Heart left ventricle (tissue), 16 donors: Measurements from ENCODE around the gene C12orf76. TPM values are rescaled to one million over a fixed set of nuclear protein-coding genes. Genes with fewer than 3 reads are reported as not detected.
A peak's percentile ranks its signal among the peaks of the same experiment; 100 is the strongest.
"Not testable (repeated sequence)": the region's sequence is repeated elsewhere in the genome, so short reads cannot be mapped to it uniquely, and the experiment has no call there.

Experiments
- ATAC-seq, 4 donors: fragments of 200-7000 bp; cut with Tn5 transposase; one replicate each; pipeline ENCODE4 v1.9.1; 2020 to 2022; ENCODE audit warnings: moderate library complexity in 4 of 4, mild to moderate bottlenecking in 3 of 4, moderate number of reproducible peaks in 1 of 4
- DNase-seq, 5 donors: peaks; one replicate each; pipeline ENCODE4 v3.0.0-alpha.2; 2020
- H3K27ac ChIP-seq, 12 donors: fragments of 200-600 bp; sonication (generic) in 4 of 12; one replicate each; pipeline versions ENCODE4 v1.5.0 to v1.8.0; 2016 to 2022; ENCODE audit warnings: mild to moderate bottlenecking in 2 of 12
- H3K27me3 ChIP-seq, 9 donors: fragments of 200-600 bp; sonication (generic) in 2 of 9; one replicate each; pipeline versions ENCODE4 v1.5.1 to v1.8.0; 2016 to 2022; ENCODE audit warnings: mild to moderate bottlenecking in 3 of 9
- H3K36me3 ChIP-seq, 9 donors: fragments of 200-600 bp; sonication (generic) in 2 of 9; one replicate each; pipeline versions ENCODE4 v1.5.0 to v1.8.0; 2018 to 2022; ENCODE audit warnings: mild to moderate bottlenecking in 2 of 9
- H3K4me1 ChIP-seq, 12 donors: fragments of 200-600 bp; sonication (generic) in 4 of 12; one replicate each; pipeline versions ENCODE4 v1.5.0 to v1.8.0; 2016 to 2022; ENCODE audit warnings: mild to moderate bottlenecking in 3 of 12
- H3K4me3 ChIP-seq, 12 donors: fragments of 200-600 bp; sonication (generic) in 4 of 12; one replicate each; pipeline versions ENCODE4 v1.5.0 to v1.8.0; 2017 to 2022; ENCODE audit warnings: mild to moderate bottlenecking in 9 of 12, moderate library complexity in 4 of 12
- H3K9me3 ChIP-seq, 12 donors: fragments of 200-600 bp; sonication (generic) in 4 of 12; one replicate each; pipeline versions ENCODE4 v1.5.0 to v1.8.0; 2016 to 2022; ENCODE audit warnings: mild to moderate bottlenecking in 1 of 12
- CTCF ChIP-seq, 12 donors: fragments of 200-600 bp; sonication (generic) in 4 of 12; IDR thresholded peaks; one replicate each; pipeline versions ENCODE4 v1.5.0 to v1.8.0; 2018 to 2022; ENCODE audit warnings: antibody characterized with exemption in 12 of 12, mild to moderate bottlenecking in 5 of 12
- POLR2A ChIP-seq, 2 donors: fragments of 450-650 bp; IDR thresholded peaks; one replicate each; pipeline ENCODE4 v1.6.1; 2017; ENCODE audit warnings: antibody characterized with exemption in 2 of 2, mild to moderate bottlenecking in 2 of 2, moderate library complexity in 2 of 2
- WGBS, 4 donors: extraction: QIAGEN DNeasy Blood & Tissue Kit in 2 of 4; methylation state at CpG; one replicate each; pipeline versions ENCODE4 v1.1.5 to v1.1.7; 2013 to 2018; 5-methylcytosine and 5-hydroxymethylcytosine counted together
- intact Hi-C, 10 donors: fragments of 100-400 bp; cut with DNase I; formaldehyde crosslinking; loops; one replicate each; pipeline versions ENCODE4 v1.11.1 to v1.14.2; 2022
- polyA plus RNA-seq, 2 donors: library from polyadenylated mRNA; stranded (reverse); fragments of 200-250 nt; gene quantifications; one replicate each; pipeline ENCODE4 v1.2.3, GENCODE V29; 2013
- total RNA-seq, 9 donors: library from RNA; depleted of rRNA in 2 of 9; stranded (reverse); fragments of >200 nt in 2 of 9; fragmentation: NEBNext Ultra II Directional in 3 of 9; extraction: Animal tissue kit (Norgen Biotek cat#: 25700) in 3 of 9; gene quantifications; one replicate each; pipeline versions ENCODE4 v1.1.0 to v1.2.4, GENCODE V29; 2016 to 2023
- donor health status: ischemic (EF 13 %, LVEDD 7.1; RV severe dilation, severe dysfunction).
- donor health status: healthy with polysubstance abuse.
- donor health status: DM: no; HTN: yes; CAD: no.
- donor health status: DM: no; HTN: no; CAD: no.
- donor health status: ischemic (EF 25% LVEDD 6.9; RV normal size, moderate dysfunction).
- donor health status: ischemic (EF 25% LVEDD 5.7; RV mildly dilated, moderate dysfunction).
- donor health status: healthy.
- donor health status: DM: yes; HTN: yes; CAD: no.
- donor health status: ischemic (EF 35%, LVEDD 5.7; RV mildly dilated, moderate dysfunction).
- donor health status: nonischemic (EF 11% LVEDD 7.7; RV severe dilation, severe dysfunction).
- donor health status: DM: yes; HTN: yes; CAD: no.
- donor health status: PGD.
- donor health status: ischemic (EF 29% LVEDD 5.4; RV normal size, mild dysfunction).
- donor health status: nonischemic (EF 23%, LVEDD 6.1; RV moderate dilation, normal function).

The C12orf76 gene
- total and polyA plus RNA-seq, 11 donors = 3.5 to 13.3 (median 4.7) TPM

- intact Hi-C loops = no loop called here
- TF ChIP-seq POLR2A (IDR thresholded peaks at IDR 0.05) (no peak), CTCF (IDR thresholded peaks at IDR 0.05) (no peak)
Measured at GRCh38 chr12:110071504-110071903, 23.2 kb upstream of the C12orf76 start.

DNA sequence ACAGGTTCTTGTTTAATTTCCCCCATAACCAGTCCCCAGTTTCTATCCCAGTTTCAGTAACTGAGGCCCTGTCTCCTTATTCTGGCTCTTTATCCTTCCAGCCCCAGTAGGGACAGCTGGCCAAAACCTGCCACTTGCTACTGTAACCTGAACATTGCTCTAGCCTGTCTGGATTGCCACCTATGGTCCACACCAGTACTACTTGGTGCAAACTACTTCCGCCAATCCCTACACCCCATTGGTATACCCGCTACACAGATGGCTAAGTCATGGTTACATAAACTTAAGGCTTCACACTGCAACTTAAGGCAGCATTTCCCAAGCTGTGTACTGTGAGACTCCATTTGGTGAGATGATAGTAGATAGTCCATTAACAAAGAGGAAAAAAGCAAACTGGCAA is 20.3 kb upstream of the C12orf76 start:
- H3K27ac ChIP-seq = no peak overlapping the region
- peaks cover 0 to 11% (median 0%) of the 10 kb centered on the region in 12 donors for H3K4me1 ChIP-seq
- no peak for DNase-seq
- intact Hi-C loops = no loop called here
- TF ChIP-seq CTCF (IDR thresholded peaks at IDR 0.05) (no peak), POLR2A (IDR thresholded peaks at IDR 0.05) (no peak)
- no peaks in the 10 kb centered on the region for H3K9me3 ChIP-seq
- ATAC-seq = no peak
- no peaks in the 10 kb centered on the region for H3K36me3 ChIP-seq
- WGBS, 4 donors = 93 to 98% (median 97%) methylated on average over 2 of the region's 2 CpGs
- H3K4me3 ChIP-seq = no peak overlapping the region
- no peaks in the 10 kb centered on the region for H3K27me3 ChIP-seq

More at GRCh38 chr12:110071504-110071903, 23.2 kb upstream of the C12orf76 start:
- Histone ChIP-seq H3K36me3 (no peaks in the 10 kb centered on the region), H3K4me3 (no peak overlapping the region), H3K27ac (no peak overlapping the region), H3K9me3 (no peaks in the 10 kb centered on the region), H3K27me3 (no peaks in the 10 kb centered on the region), H3K4me1 (peaks cover 0 to 14% (median 0%) of the 10 kb centered on the region in 12 donors)
- no peak for ATAC-seq
- no peak for DNase-seq

GRCh38 chr12:110068115-110068514 is 19.8 kb upstream of the C12orf76 start:
- ATAC-seq, DNase-seq, H3K36me3 ChIP-seq, H3K27ac ChIP-seq, H3K27me3 ChIP-seq, H3K4me1 ChIP-seq, H3K9me3 ChIP-seq, intact Hi-C loops, H3K4me3 ChIP-seq: not testable (repeated sequence)
- 87 to 94% (median 91%) methylated on average over 9 of the region's 9 CpGs for WGBS, 4 donors

DNA sequence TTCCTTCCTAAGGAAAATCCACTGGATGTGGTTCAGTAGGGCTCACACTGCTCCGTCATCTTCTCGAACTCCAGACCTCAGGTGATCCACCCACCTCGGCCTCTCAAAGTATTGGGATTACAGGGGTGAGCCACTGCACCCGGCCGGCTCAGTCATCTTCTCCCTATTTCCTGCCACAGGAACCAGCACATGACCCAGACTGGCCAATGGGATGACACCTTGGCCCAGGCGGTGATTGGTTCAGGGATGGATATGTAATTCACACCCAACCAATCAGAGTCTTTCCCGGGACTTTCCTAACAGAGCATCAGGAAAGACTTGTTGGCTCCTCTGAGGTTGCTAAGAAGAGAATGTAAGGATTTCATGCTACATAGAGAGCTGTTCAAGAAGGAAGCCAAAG is 19.2 kb upstream of the C12orf76 start:
- H3K27me3 ChIP-seq = no peaks in the 10 kb centered on the region
- 85 to 90% (median 86%) methylated on average over 7 of the region's 7 CpGs for WGBS, 4 donors
- DNase-seq (no peak), ATAC-seq (no peak)
- no peak overlapping the region for H3K27ac ChIP-seq
- peaks cover 0 to under 1% (median 0%) of the 10 kb centered on the region in 12 donors for H3K4me1 ChIP-seq
- no peak overlapping the region for H3K4me3 ChIP-seq
- intact Hi-C loops = no loop called here
- TF ChIP-seq CTCF (IDR thresholded peaks at IDR 0.05) = no peak
- no peak for TF ChIP-seq POLR2A (IDR thresholded peaks at IDR 0.05)
- no peaks in the 10 kb centered on the region for H3K9me3 ChIP-seq
- H3K36me3 ChIP-seq = no peaks in the 10 kb centered on the region

- intact Hi-C loops = no loop called here
- 83 to 89% (median 87%) methylated on average over 2 of the region's 2 CpGs for WGBS, 4 donors
- H3K36me3 ChIP-seq = no peaks in the 10 kb centered on the region
- H3K27me3 ChIP-seq = no peaks in the 10 kb centered on the region
- ATAC-seq (peak in 1 of 4 donors; percentile 10), DNase-seq (no peak)
- H3K9me3 ChIP-seq = no peaks in the 10 kb centered on the region
- no peak overlapping the region for H3K27ac ChIP-seq
- no peak overlapping the region for H3K4me3 ChIP-seq
- TF ChIP-seq CTCF (IDR thresholded peaks at IDR 0.05) (no peak), POLR2A (IDR thresholded peaks at IDR 0.05) (no peak)
- H3K4me1 ChIP-seq = peaks cover 0 to 3% (median 0%) of the 10 kb centered on the region in 12 donors
Measured at GRCh38 chr12:110065540-110065939, 17.2 kb upstream of the C12orf76 start.
